ENCODE results near the gene ILF3.

ILF3 gene

DNA sequence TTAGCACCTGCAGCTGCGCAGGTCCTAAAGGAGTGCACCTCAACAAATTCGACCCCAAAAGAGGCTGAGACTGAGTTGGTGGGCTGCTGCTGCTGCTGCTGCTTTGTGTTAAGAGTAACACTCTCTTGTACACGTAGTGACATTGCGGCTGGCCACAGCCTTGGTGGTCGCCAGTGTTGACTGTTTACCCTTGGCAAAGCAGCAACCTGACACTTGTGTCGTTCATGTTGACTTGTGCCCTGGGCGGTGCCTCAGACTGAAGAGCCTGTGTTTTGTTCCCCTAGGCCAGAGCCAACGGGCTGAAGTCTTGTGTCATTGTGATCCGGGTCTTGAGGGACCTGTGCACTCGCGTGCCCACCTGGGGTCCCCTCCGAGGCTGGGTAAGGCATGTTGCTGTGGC, 24.7 kb downstream of the ILF3 start:
- DNase-seq, result no peak

- no peak for DNase-seq
These were observed 25.6 kb downstream of the ILF3 start for GRCh38 chr19:10679743-10680142.

DNA sequence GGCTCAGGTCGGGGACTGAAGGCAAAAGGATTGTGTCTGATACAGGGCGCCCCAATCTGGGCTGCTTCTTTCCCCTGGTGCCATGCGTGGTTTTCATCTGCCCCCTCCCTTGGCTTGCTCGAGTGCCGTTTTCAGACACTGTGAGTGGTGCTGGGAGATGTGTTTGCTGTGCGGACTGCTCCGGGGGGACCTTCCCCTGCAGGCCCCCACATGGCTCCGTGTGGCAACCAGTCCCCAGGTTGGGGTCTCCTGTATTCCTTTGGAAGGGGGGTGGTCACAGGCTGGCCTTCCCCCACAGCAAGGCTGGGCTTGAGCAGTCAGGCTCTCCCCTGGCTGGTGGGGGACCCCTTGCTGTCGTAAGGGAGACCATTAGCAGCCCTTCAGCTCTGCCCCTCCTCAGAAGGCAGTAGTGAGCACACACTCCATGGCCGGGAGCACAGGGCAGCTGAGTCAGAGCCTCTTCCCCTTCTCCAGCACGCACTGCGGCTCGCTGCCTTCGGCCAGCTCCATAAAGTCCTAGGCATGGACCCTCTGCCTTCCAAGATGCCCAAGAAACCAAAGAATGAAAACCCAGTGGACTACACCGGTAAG, 26.5 kb downstream of the ILF3 start:
- DNase-seq, result no peak

GRCh38 chr19:10681658-10682057, 27.5 kb downstream of the ILF3 start:
- DNase-seq, result no peak

DNA sequence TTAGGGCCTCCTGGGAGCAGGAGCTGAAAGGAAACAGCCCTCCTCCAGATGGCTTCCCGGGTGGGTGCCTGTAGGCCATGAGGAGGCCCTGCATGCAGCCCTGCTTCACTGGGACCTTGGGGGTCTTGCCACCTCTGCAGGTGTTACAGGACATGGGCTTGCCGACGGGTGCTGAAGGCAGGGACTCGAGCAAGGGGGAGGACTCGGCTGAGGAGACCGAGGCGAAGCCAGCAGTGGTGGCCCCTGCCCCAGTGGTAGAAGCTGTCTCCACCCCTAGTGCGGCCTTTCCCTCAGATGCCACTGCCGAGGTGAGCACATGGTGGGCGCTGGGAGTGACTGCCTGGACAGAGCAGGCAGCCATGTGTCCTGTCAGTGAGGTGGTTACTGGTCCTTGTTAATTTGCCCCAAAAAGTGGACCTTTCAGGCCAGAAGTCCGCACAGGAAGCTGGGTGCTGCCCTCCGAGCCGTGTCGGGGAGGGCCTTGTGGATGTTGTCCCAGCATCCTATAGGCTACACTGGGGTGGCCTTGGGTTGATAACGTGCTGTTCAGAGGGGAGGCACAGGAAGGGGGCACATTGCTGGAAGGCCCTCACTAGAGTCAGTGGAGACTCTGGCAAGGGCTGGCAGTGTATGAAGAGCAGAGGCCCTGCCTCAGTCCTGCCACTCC, 28.4 kb downstream of the ILF3 start:
- no peak for DNase-seq

DNA sequence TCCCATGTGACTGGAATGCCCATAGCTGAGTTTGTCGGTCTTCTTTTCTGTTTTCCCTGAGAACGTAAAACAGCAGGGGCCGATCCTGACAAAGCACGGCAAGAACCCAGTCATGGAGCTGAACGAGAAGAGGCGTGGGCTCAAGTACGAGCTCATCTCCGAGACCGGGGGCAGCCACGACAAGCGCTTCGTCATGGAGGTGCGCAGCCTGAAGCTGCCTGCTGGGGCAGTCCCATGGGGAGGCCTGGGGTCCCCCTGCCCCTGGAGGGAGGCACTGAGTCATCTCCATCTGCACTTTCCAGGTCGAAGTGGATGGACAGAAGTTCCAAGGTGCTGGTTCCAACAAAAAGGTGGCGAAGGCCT, 28.9 kb downstream of the ILF3 start:
- no peak for DNase-seq

DNA sequence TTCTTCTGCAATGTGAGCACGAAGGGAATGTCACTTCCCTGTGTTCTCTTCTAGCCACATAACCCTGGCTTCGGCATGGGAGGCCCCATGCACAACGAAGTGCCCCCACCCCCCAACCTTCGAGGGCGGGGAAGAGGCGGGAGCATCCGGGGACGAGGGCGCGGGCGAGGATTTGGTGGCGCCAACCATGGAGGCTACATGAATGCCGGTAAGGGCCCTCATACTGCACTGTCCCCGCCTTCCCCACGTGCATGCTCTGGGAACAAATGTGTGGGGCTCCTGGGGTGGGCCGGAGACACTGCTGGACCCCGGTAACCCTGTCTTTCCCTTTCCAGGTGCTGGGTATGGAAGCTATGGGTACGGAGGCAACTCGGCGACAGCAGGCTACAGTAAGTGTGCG, 29.4 kb downstream of the ILF3 start:
- DNase-seq, result no peak

DNA sequence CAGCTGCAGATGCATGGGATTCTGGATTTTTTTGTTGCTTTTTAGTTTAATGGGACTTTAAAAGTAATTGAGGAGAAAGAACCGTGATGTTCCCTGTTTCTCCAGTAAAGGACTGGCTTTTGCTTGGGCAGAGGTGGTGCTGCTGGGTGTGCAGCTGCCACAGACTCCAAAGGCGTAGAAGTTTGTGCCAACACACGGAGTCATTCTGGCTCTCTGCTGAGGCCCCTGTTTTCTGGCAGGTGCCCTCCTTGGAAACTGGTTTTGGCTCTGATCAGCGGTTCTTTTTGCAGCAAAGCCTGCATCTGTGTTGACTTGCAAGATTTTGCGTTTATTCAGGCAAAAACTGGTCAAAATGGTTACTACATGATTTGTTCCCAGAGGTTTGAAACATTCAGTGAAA, 31.1 kb downstream of the ILF3 start:
- DNase-seq, result no peak

DNA sequence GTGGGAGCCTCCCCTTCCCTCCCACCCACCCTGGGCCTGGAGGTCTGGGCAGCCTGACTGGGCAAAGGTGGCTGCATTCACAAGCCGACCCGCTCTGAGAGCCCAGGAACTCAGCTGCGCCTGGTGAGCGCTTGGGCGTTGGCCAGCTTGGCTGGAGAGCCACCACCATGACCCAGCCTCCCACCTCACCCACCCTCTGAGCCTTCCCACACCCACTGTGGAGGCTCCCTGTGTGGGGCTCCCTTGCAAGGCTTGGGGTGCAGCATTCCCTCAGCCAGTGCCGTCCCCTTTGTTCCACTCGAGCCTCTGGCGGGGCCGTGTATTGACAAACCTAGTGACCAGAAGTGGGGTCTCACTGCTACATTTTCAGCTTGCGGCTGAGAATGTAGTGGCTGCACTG, 32.0 kb downstream of the ILF3 start:
- DNase-seq, result no peak

GRCh38 chr19:10686661-10687517, 32.7 kb downstream of the ILF3 start:
- DNase-seq, result no peak

- DNase-seq, result no peak
These were observed 33.6 kb downstream of the ILF3 start for GRCh38 chr19:10687518-10688288.

DNA sequence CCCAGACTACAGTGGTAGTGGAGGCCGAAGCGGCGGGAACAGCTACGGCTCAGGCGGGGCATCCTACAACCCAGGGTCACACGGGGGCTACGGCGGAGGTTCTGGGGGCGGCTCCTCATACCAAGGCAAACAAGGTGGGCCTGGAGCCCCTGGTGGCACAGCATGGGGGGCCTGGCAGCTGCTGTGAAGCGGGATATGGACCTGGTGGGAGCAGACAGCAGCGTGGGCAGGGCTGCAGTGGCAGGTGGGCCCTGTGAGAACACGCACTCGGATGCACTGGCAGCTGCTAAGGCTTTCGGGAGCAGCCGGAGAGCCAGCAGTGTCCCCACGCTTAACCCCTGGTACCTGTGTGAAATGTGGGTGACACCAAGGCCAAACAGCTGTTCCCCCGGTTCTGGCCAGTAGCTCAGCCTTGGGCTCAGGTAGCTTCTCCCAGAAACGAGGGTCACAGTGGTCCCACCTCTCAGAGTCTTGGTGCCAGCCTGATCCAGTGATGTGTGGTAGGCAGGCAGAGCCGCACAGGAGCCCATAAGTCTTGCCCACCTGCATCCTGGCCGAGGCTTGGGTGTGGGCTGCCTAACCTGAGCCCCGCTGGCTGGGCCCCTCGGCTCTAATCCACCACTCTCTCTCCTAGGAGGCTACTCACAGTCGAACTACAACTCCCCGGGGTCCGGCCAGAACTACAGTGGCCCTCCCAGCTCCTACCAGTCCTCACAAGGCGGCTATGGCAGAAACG, 34.6 kb downstream of the ILF3 start:
- DNase-seq, result no peak

GRCh38 chr19:10690341-10690781, 36.2 kb downstream of the ILF3 start:
- no peak for DNase-seq

GRCh38 chr19:10691178-10691881, 37.2 kb downstream of the ILF3 start:
- DNase-seq, result no peak

GRCh38 chr19:10691883-10692282, 37.7 kb downstream of the ILF3 start:
- DNase-seq, result no peak

- no peak for DNase-seq
These were observed 38.6 kb downstream of the ILF3 start for GRCh38 chr19:10692673-10693264.

DNA sequence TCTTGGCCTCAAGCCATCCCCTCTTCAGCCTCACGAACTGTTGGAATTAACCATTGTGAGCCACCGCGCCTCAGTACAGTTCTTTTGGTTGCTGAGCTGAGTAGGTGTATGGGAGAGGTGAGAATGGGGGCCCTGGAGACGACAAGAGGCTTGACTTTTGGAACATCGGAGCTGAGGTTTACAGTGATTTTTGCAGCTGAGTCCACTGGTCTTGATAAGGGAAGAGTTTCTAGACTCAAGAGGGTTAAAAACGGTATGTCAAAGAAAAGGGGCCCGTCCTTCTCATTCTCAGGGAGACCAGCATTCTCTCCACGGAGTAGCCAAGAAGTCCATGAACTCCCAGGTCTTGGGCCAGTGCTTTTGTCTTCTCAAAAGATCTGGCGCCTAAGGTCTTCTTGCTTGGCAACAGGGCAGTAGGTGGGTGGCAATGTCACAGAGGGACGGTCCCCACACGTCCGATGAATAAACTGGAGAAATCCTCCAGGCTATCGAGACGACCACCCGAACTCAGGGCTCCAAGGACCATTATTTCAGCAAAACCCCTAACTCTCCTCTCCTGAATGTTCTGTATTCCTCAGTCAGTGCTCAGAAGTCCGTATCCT, 40.7 kb downstream of the ILF3 start:
- peak in 2 of 3 experiments; percentile 32 to 54 for DNase-seq

- DNase-seq, result peak; percentile 92 to 98 (median 96)
These were observed 41.6 kb downstream of the ILF3 start for GRCh38 chr19:10695401-10696398.

- peak; percentile 20 to 66 (median 29) for DNase-seq
These were observed 45.6 kb downstream of the ILF3 start for GRCh38 chr19:10699650-10700335.
